ENCODE measurements around the gene IGFBP1. TPM values are rescaled to one million over a fixed set of nuclear protein-coding genes. Genes with fewer than 3 reads are reported as not detected.
A peak's percentile ranks its signal among the peaks of the same experiment; 100 is the strongest.
"Not testable (repeated sequence)": the region's sequence is repeated elsewhere in the genome, so short reads cannot be mapped to it uniquely, and the experiment has no call there.

IGFBP1 gene
- 0.26 and 2.1 TPM in 2 replicates for total RNA-seq

- no peak for DNase-seq (ENCODE audit: low read depth, low spot score)
Measured at GRCh38 chr7:45888185-45888992, at the start of gene IGFBP1. IGFBP1 (plus strand) TSS chr7:45888488; CDS start chr7:45888653, 165 bp downstream.

DNA sequence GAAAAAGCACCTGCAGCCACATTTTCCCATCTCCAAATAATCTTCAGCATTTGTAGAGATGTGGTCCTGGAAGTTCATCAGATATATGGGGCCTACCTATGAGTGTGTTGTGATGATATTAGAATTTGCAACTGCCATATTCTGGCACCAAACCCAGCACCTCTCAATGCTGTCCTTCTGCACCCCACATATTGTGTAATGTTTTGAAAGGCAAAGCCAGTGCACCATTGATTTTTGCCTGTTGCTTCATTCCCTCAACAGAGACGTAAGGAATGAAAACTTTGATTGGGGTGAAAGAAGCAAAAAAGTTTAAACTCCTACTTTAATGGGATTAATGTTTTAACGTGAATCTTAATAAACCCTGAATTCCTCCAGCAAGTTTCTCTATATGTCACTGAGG, 49.4 kb upstream of the IGFBP1 start:
- DNase-seq (ENCODE audit: low read depth, low spot score) = not testable (repeated sequence)

DNA sequence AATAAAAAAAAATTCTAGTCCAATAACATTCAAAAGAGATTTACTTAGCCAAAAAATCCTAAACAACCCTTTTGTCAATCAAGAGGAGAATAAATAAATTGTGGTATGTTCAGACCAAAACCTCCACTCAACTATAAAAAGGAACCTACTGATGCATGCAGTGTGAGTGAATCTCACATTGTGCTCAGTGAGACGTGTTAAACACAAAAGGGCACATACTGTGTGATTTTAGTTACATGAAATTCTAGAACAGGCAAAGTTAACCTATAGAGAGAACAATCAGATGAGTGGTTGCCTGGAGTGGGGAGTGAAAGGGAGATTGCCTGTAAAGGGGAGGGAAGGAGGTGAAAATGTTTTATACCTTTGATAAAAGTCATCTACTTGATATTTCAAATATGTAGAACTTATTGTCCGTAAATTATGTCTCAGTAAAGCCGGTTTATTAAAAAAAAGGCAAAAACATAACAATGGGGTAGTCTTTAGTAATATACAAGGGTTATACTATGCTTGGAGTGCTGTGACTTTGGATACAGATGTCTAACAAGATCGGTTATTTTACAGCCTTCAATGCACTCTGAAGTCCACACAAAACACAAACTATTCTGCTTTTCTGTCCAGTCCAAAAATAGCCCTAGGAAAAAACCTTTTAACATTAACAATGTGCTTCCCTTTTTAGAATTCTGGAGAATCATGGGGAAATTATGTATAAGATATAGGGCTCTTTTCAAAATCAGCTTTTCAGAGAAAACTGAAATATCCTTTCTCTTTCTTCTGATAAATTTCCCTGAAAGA, 46.2 kb upstream of the IGFBP1 start:
- not testable (repeated sequence) for DNase-seq (ENCODE audit: low read depth, low spot score)

GRCh38 chr7:45846536-45846935, 41.8 kb upstream of the IGFBP1 start:
- DNase-seq (ENCODE audit: low read depth, low spot score) = not testable (repeated sequence)

DNA sequence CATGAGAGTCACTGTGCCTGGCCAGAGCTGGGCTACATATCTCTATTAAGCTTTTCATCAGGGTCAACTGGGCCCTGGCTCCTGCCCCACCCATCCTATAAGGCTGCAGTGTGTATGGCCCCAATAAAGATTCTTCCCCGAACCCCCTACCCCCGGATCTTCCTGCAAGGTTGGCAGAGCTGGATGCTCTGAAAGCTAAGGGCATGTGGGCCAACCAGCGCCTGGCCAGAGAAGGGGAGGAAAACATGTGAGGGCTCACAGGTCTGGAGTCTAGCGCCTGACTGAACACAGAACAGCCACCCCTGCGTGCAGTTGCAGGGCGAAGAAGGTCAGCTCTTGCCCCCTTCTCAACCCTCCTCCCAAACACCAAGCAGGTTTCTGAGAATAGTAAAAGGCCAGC, 39.6 kb upstream of the IGFBP1 start:
- DNase-seq (ENCODE audit: low read depth, low spot score) = not testable (repeated sequence)

- not testable (repeated sequence) for DNase-seq (ENCODE audit: low read depth, low spot score)
Measured at GRCh38 chr7:45852984-45853383, 35.3 kb upstream of the IGFBP1 start.

DNA sequence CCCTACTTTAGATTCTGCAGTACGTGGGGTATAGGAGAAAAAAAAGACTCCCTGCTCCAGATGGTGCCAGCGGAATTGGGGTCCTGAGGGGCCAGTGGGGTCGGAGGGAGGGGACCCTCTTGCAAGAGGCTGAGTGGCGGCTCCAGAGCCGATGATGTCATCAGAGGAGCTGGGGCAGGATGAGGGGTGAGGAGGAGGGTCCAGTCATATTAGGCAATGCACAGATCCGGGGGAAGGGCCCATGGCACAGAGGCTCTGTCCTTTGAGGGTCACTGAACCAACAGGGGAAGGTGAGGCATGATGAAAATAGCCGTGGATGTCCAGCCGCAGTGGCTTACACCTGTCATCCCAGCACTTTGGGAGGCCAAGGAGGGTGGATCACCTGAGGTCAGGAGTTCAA, 34.8 kb upstream of the IGFBP1 start:
- DNase-seq (ENCODE audit: low read depth, low spot score) = not testable (repeated sequence)

GRCh38 chr7:45855680-45856079, 32.6 kb upstream of the IGFBP1 start:
- DNase-seq (ENCODE audit: low read depth, low spot score) = not testable (repeated sequence)

- DNase-seq (ENCODE audit: low read depth, low spot score) = not testable (repeated sequence)
Measured at GRCh38 chr7:45856888-45857287, 31.4 kb upstream of the IGFBP1 start.

DNA sequence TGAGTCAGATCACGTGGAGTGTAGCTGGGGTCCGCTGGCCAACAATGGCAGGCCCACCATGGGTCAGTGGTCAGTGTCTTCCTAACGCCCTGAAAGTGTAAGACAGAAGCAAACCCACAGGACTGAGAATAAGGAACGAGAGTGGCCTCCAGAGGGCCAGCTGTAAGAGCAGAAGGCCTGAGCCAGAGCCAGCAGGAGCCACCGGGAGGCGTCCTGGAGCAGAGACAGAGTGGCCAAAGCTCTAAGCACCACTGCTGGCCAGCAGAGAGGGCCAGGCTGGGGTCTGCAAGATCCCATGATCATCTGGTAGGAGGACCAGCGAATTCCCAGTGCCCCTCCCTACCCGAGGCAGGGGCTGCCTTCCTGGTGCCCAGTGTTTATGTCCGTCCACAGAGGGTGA, 24.6 kb upstream of the IGFBP1 start:
- DNase-seq (ENCODE audit: low read depth, low spot score) = no peak

DNA sequence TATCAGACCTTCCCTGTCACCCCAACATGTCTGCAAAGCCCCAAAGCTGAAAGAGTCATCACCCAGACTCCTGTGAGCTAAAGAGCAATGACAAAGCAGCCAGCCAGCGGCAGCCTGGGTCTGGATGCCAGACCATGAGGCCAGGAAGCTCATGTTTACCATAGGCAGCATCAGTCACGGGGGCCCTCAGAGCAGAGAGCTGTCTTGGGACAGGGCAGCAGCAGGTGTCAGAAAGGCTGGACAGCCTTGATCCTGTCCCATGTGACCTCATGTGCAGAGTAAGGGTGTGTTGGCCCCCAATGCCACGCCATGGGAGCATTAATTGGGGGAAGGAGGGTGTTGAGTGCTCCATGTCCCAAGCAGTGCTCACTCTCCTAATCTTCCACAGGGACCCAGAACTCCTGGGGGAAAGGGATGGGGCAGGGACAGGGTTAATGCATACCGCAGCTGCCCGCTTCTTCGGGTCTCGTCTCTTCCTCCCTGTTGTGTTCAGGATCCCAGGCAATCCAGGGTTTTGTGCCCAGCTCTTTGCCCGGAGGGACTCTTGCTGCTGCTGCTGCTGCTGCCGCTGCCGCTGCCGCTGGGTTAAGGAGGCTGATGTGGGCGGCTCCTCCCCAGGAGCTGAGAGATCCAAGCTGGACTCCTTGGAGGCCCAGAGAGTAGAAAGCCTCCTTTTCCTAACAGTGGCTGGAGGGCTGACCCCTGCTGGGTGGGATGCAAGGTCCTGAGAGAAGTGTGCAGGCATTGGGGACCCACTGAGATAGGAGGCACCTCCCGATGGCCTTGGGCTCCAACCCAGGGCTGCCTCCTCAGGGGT, 22.5 kb upstream of the IGFBP1 start:
- DNase-seq (ENCODE audit: low read depth, low spot score) = no peak

DNA sequence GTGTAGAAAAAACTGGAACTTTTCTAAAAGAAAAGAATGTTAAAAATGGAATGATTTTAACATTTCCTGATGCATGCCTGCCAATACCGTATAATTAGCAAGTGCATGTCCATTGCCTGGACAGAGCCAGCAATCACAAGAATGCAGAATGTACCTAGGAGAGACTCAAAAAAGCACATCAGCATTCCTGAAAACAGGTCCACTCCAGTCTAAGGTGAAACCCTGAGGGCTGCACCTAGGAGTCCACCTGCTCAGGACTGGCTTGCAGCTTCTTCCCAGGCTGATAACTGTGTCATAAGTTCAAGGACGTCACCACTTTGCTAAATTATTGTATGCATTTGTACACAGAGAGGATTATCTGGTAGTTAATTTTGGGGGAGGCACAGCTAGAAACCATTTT, 20.8 kb upstream of the IGFBP1 start:
- no peak for DNase-seq (ENCODE audit: low read depth, low spot score)

DNA sequence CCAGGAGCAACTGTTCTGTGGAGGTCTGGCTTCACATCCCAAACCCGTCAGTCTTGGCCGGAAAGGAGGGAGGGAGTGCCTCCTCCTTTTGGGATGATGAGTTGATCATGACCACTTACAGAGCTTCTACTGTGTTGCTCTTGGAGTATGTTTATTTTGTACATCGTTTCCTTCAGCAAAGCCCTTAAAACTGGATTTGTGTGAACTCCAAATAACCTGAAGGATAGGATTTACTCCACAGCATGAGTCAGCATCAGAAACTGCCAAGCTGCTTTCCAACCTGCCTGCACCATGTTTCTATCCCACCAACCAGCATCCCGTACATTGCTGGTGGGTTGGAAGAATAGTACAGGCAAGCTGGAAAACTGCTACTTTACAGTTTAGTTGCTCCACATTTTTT, 18.9 kb upstream of the IGFBP1 start:
- no peak for DNase-seq (ENCODE audit: low read depth, low spot score)

GRCh38 chr7:45872116-45873034, 15.9 kb upstream of the IGFBP1 start:
- no peak for DNase-seq (ENCODE audit: low read depth, low spot score)

DNA sequence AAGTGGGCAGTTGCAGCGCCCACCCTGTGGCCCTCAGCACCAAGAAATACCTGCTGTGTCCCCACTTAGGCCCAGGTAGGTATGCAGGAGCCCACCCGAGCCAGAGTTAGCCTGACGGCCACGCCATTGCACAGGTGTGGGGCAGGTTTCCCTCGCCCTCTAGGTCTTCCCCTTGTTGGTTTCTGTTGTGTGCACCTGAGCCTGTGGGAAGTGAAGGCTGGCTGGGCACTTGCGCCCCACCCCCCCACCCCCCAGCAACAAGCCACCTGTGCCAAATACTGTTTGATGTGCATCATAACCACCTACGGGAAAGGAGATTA, 15.3 kb upstream of the IGFBP1 start, which contains the start of gene CCDC201:
Gene CCDC201 (minus strand): TSS at position 48 of the 320 bp plus-strand sequence. CDS start 75 bp downstream, outside the sequence.
- no peak for DNase-seq (ENCODE audit: low read depth, low spot score)

DNA sequence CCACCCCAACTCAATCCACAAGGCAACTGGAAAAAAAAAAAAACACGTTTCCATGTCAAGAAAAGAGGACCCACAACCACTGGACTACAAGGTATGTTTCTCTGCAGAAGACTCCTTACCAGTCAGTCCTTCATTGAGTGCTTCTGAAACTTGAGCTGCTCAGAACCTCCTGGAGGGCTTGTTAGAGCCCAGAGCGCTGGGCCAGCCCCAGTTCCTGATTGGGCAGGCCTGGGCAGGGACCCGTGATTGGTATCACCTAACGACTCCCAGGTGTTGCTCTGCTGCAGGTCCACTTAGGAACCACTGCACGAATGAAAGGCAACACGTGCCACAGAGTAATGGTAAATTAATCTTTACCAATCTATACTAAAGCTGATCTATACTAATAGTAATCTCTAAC, 14.9 kb upstream of the IGFBP1 start:
- DNase-seq (ENCODE audit: low read depth, low spot score) = no peak

GRCh38 chr7:45874408-45875131, 13.7 kb upstream of the IGFBP1 start:
- DNase-seq (ENCODE audit: low read depth, low spot score) = peak; percentile 64

GRCh38 chr7:45876519-45876918, 11.8 kb upstream of the IGFBP1 start:
- DNase-seq (ENCODE audit: low read depth, low spot score) = no peak

GRCh38 chr7:45878457-45879144, 9.7 kb upstream of the IGFBP1 start:
- no peak for DNase-seq (ENCODE audit: low read depth, low spot score)

Data from pulmonary artery endothelial cell (primary cell).